ENCODE data around the gene GOLGA8Q. TPM values are rescaled to one million over a fixed set of nuclear protein-coding genes. Genes with fewer than 3 reads are reported as not detected.
"Not testable (repeated sequence)": the region's sequence is repeated elsewhere in the genome, so short reads cannot be mapped to it uniquely, and the experiment has no call there.

GOLGA8Q gene
- total RNA-seq (0.33 and 1.3 TPM in 2 replicates), polyA plus RNA-seq (0.06 and 0.22 TPM in 2 replicates), polyA minus RNA-seq (ENCODE audit: low replicate concordance) (not detected in 2 replicates)
- 0.27 TPM in 1 of 2 replicates, not detected in the other for polyA plus RNA-seq (2012)

GRCh38 chr15:30551750-30552149, at the start of gene GOLGA8Q:
Gene GOLGA8Q, plus strand, starts transcription at chr15:30552050. Its CDS starts 28 bp downstream, at chr15:30552078.
- not testable (repeated sequence) for H3K79me2 ChIP-seq (ENCODE audit: control insufficient read depth, insufficient read depth, low read length); H3K4me1 ChIP-seq (ENCODE audit: control insufficient read depth, extremely low read depth, insufficient read depth, low read length); H3K27me3 ChIP-seq (ENCODE audit: control insufficient read depth, insufficient read depth, low read length); H4K20me1 ChIP-seq (ENCODE audit: control insufficient read depth, extremely low read depth, insufficient read depth, low read length); H3K36me3 ChIP-seq (ENCODE audit: control insufficient read depth, insufficient read depth, low read length); H3K9me3 ChIP-seq (ENCODE audit: control insufficient read depth, insufficient read depth, low read depth, low read length); H2AFZ ChIP-seq (ENCODE audit: low read length); H3K4me2 ChIP-seq (ENCODE audit: extremely low read depth, insufficient read depth, low read length); H3K9ac ChIP-seq (ENCODE audit: insufficient read depth, low read length); DNase-seq (ENCODE audit: low read depth in 2 of 2); H3K27ac ChIP-seq (ENCODE audit: insufficient read depth, low read length); H3K4me3 ChIP-seq (replicated peaks in 1 of 4; ENCODE audit: control extremely low read depth in 1 of 4, insufficient read depth in 1 of 4, low read depth in 3 of 4, low read length in 4 of 4)

GRCh38 chr15:30502904-30503781, 48.7 kb upstream of the GOLGA8Q start:
- not testable (repeated sequence) for H3K4me3 ChIP-seq (replicated peaks in 1 of 4; ENCODE audit: control extremely low read depth in 1 of 4, insufficient read depth in 1 of 4, low read depth in 3 of 4, low read length in 4 of 4); H3K4me1 ChIP-seq (ENCODE audit: control insufficient read depth, extremely low read depth, insufficient read depth, low read length); H3K27ac ChIP-seq (ENCODE audit: insufficient read depth, low read length); H3K27me3 ChIP-seq (ENCODE audit: control insufficient read depth, insufficient read depth, low read length); H4K20me1 ChIP-seq (ENCODE audit: control insufficient read depth, extremely low read depth, insufficient read depth, low read length); H3K9ac ChIP-seq (ENCODE audit: insufficient read depth, low read length); H3K36me3 ChIP-seq (ENCODE audit: control insufficient read depth, insufficient read depth, low read length); DNase-seq (ENCODE audit: low read depth in 2 of 2); H3K9me3 ChIP-seq (ENCODE audit: control insufficient read depth, insufficient read depth, low read depth, low read length); H3K4me2 ChIP-seq (ENCODE audit: extremely low read depth, insufficient read depth, low read length); H3K79me2 ChIP-seq (ENCODE audit: control insufficient read depth, insufficient read depth, low read length); H2AFZ ChIP-seq (ENCODE audit: low read length)

GRCh38 chr15:30504162-30504843, 47.5 kb upstream of the GOLGA8Q start:
- not testable (repeated sequence) for H2AFZ ChIP-seq (ENCODE audit: low read length); H3K27me3 ChIP-seq (ENCODE audit: control insufficient read depth, insufficient read depth, low read length); H3K4me3 ChIP-seq (replicated peaks in 1 of 4; ENCODE audit: control extremely low read depth in 1 of 4, insufficient read depth in 1 of 4, low read depth in 3 of 4, low read length in 4 of 4); H3K4me1 ChIP-seq (ENCODE audit: control insufficient read depth, extremely low read depth, insufficient read depth, low read length); H3K9me3 ChIP-seq (ENCODE audit: control insufficient read depth, insufficient read depth, low read depth, low read length); H4K20me1 ChIP-seq (ENCODE audit: control insufficient read depth, extremely low read depth, insufficient read depth, low read length); H3K27ac ChIP-seq (ENCODE audit: insufficient read depth, low read length); H3K79me2 ChIP-seq (ENCODE audit: control insufficient read depth, insufficient read depth, low read length); H3K4me2 ChIP-seq (ENCODE audit: extremely low read depth, insufficient read depth, low read length); H3K36me3 ChIP-seq (ENCODE audit: control insufficient read depth, insufficient read depth, low read length); H3K9ac ChIP-seq (ENCODE audit: insufficient read depth, low read length)
- peak in 1 of 2 donors; percentile 10 for DNase-seq (ENCODE audit: low read depth in 2 of 2)

- H2AFZ ChIP-seq (ENCODE audit: low read length); H3K27me3 ChIP-seq (ENCODE audit: control insufficient read depth, insufficient read depth, low read length); H3K4me1 ChIP-seq (ENCODE audit: control insufficient read depth, extremely low read depth, insufficient read depth, low read length); H3K27ac ChIP-seq (ENCODE audit: insufficient read depth, low read length); H3K4me2 ChIP-seq (ENCODE audit: extremely low read depth, insufficient read depth, low read length); H3K9ac ChIP-seq (ENCODE audit: insufficient read depth, low read length); H3K4me3 ChIP-seq (replicated peaks in 1 of 4; ENCODE audit: control extremely low read depth in 1 of 4, insufficient read depth in 1 of 4, low read depth in 3 of 4, low read length in 4 of 4); H3K36me3 ChIP-seq (ENCODE audit: control insufficient read depth, insufficient read depth, low read length); H3K9me3 ChIP-seq (ENCODE audit: control insufficient read depth, insufficient read depth, low read depth, low read length); H4K20me1 ChIP-seq (ENCODE audit: control insufficient read depth, extremely low read depth, insufficient read depth, low read length); DNase-seq (ENCODE audit: low read depth in 2 of 2); H3K79me2 ChIP-seq (ENCODE audit: control insufficient read depth, insufficient read depth, low read length): not testable (repeated sequence)
These were observed 37.3 kb upstream of the GOLGA8Q start for GRCh38 chr15:30514545-30514944.

GRCh38 chr15:30523453-30524243, 28.2 kb upstream of the GOLGA8Q start:
- not testable (repeated sequence) for H3K9me3 ChIP-seq (ENCODE audit: control insufficient read depth, insufficient read depth, low read depth, low read length); DNase-seq (ENCODE audit: low read depth in 2 of 2); H3K4me1 ChIP-seq (ENCODE audit: control insufficient read depth, extremely low read depth, insufficient read depth, low read length); H3K27me3 ChIP-seq (ENCODE audit: control insufficient read depth, insufficient read depth, low read length); H3K9ac ChIP-seq (ENCODE audit: insufficient read depth, low read length); H3K79me2 ChIP-seq (ENCODE audit: control insufficient read depth, insufficient read depth, low read length); H3K4me3 ChIP-seq (replicated peaks in 1 of 4; ENCODE audit: control extremely low read depth in 1 of 4, insufficient read depth in 1 of 4, low read depth in 3 of 4, low read length in 4 of 4); H3K4me2 ChIP-seq (ENCODE audit: extremely low read depth, insufficient read depth, low read length); H3K27ac ChIP-seq (ENCODE audit: insufficient read depth, low read length); H2AFZ ChIP-seq (ENCODE audit: low read length); H3K36me3 ChIP-seq (ENCODE audit: control insufficient read depth, insufficient read depth, low read length); H4K20me1 ChIP-seq (ENCODE audit: control insufficient read depth, extremely low read depth, insufficient read depth, low read length)

GRCh38 chr15:30525912-30526311, 25.9 kb upstream of the GOLGA8Q start:
- H3K79me2 ChIP-seq (ENCODE audit: control insufficient read depth, insufficient read depth, low read length); H4K20me1 ChIP-seq (ENCODE audit: control insufficient read depth, extremely low read depth, insufficient read depth, low read length); H2AFZ ChIP-seq (ENCODE audit: low read length); H3K27ac ChIP-seq (ENCODE audit: insufficient read depth, low read length); H3K9me3 ChIP-seq (ENCODE audit: control insufficient read depth, insufficient read depth, low read depth, low read length); H3K4me1 ChIP-seq (ENCODE audit: control insufficient read depth, extremely low read depth, insufficient read depth, low read length); H3K36me3 ChIP-seq (ENCODE audit: control insufficient read depth, insufficient read depth, low read length); H3K4me3 ChIP-seq (replicated peaks in 1 of 4; ENCODE audit: control extremely low read depth in 1 of 4, insufficient read depth in 1 of 4, low read depth in 3 of 4, low read length in 4 of 4); DNase-seq (ENCODE audit: low read depth in 2 of 2); H3K9ac ChIP-seq (ENCODE audit: insufficient read depth, low read length); H3K4me2 ChIP-seq (ENCODE audit: extremely low read depth, insufficient read depth, low read length); H3K27me3 ChIP-seq (ENCODE audit: control insufficient read depth, insufficient read depth, low read length): not testable (repeated sequence)
